Nephron (organoid): ENCODE results near the gene POLG2.

Experiments
- H3K27ac Mint-ChIP-seq, 3 experiments: 2 replicates each; pipeline ENCODE4 v1.8.0; 2020; ENCODE audit warnings: mixed read lengths in 3 of 3, mild to moderate bottlenecking in 2 of 3, moderate library complexity in 1 of 3
- H3K27me3 Mint-ChIP-seq: 2 replicates; pipeline ENCODE4 v1.8.0; 2021; ENCODE audit warnings: low read depth, mild to moderate bottlenecking, moderate library complexity, mixed read lengths
- H3K36me3 Mint-ChIP-seq: 2 replicates; pipeline ENCODE4 v1.8.0; 2020; ENCODE audit warnings: low read depth, mixed read lengths
- H3K4me1 Mint-ChIP-seq: 2 replicates; pipeline ENCODE4 v1.8.0; 2020; ENCODE audit warnings: mixed read lengths
- H3K4me3 Mint-ChIP-seq, 3 experiments: 2 replicates each; pipeline ENCODE4 v1.8.0; 2020; ENCODE audit warnings: mild to moderate bottlenecking in 3 of 3, mixed read lengths in 3 of 3, moderate library complexity in 2 of 3
- H3K9me3 Mint-ChIP-seq: 2 replicates; pipeline ENCODE4 v1.8.0; 2020; ENCODE audit warnings: mixed read lengths
- TF ChIP-seq, protein P1 (sequence below), 3 experiments: fragments of 200-600 bp; sonication (generic); IDR thresholded peaks; one replicate each; pipeline ENCODE4 v1.5.0; 2021; ENCODE audit warnings: antibody characterized with exemption in 3 of 3; ENCODE audit not compliant: unreplicated experiment in 3 of 3

The POLG2 gene

DNA sequence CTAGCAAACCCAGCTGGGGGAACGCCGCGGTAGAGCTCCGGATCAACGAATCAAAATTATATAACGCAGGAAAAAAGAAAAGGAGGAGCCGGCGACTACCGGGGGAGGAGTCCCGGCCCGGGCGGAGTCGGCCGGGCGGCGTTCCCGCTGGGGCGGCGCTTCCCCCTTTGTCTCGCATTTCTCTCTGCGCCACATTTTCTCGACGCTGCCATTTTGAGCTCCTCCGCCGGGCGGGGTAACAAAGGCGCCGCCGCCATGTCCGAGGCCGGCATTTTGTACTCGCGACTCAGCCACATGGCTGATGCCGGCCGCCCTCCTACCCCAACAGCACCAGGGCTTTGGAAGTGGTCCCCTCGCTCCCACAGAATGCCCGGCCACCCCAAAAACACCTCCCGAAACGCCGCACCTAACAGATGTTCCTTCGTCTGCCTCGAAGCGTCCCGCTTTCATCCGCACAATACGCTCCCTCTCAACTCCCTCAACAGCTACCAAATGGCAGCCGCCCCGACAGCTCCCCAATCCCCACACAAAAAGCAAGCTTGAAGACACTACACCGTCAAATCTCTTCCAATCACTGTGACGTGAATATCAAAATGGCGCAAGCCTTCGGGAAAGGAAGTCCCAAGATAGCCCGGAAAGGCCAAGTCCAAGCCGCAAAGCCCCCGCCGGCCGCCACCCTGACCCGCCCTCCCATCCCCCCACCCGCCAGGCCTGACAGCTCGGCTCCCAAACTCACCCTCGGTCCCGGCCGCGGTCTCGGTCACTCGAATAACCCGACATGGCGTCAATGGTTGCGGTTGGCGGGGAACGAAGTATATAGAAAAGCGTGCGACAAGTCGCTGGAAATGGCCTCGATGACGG, 8.7 kb upstream of the POLG2 start:
- Mint-ChIP-seq H3K4me1 (peaks cover 55% of the 10 kb centered on the region), H3K27ac (peak overlapping the region; percentile 100), H3K9me3 (no peaks in the 10 kb centered on the region), H3K4me3 (peak overlapping the region; percentile 97 to 100 (median 99)), H3K36me3 (peaks cover 61% of the 10 kb centered on the region), H3K27me3 (no peaks in the 10 kb centered on the region)
- TF ChIP-seq, protein P1, sequence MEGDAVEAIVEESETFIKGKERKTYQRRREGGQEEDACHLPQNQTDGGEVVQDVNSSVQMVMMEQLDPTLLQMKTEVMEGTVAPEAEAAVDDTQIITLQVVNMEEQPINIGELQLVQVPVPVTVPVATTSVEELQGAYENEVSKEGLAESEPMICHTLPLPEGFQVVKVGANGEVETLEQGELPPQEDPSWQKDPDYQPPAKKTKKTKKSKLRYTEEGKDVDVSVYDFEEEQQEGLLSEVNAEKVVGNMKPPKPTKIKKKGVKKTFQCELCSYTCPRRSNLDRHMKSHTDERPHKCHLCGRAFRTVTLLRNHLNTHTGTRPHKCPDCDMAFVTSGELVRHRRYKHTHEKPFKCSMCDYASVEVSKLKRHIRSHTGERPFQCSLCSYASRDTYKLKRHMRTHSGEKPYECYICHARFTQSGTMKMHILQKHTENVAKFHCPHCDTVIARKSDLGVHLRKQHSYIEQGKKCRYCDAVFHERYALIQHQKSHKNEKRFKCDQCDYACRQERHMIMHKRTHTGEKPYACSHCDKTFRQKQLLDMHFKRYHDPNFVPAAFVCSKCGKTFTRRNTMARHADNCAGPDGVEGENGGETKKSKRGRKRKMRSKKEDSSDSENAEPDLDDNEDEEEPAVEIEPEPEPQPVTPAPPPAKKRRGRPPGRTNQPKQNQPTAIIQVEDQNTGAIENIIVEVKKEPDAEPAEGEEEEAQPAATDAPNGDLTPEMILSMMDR (IDR thresholded peaks at IDR 0.05; ENCODE audit: unreplicated experiment in 3 of 3), result no peak

DNA sequence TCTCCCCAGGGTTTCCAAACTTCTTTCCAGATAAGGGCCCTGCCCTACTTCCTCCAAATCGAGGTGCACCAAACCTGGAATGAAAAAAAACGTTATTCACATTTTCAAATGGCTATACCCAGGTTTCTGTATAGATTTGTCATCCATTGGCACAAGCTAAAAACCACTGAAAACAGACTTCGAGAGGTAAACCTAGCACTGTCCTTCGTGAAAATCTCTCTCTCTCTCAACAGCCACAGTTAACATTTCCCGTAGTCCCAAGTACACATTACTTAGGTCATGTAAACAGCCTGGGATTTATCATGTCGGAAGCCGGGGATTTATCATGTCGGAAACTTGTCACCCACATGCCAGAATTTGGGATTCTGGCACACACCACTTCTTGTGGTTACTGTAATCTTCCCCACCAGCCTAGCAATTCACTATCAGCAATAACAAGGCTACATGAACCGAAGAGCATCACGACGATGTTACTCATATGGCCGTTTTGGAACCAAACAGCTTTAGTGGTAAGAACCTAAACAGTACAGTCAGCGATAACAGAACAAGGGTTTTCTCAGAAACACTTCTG, 8.0 kb upstream of the POLG2 start:
- peak overlapping the region; percentile 100 for H3K27ac Mint-ChIP-seq
- no peaks in the 10 kb centered on the region for H3K9me3 Mint-ChIP-seq
- TF ChIP-seq, protein P1 (IDR thresholded peaks at IDR 0.05; ENCODE audit: unreplicated experiment in 3 of 3), result no peak
- peak overlapping the region; percentile 97 to 100 (median 99) for H3K4me3 Mint-ChIP-seq
- H3K4me1 Mint-ChIP-seq, result peaks cover 59% of the 10 kb centered on the region
- peaks cover 61% of the 10 kb centered on the region for H3K36me3 Mint-ChIP-seq
- H3K27me3 Mint-ChIP-seq, result no peaks in the 10 kb centered on the region

DNA sequence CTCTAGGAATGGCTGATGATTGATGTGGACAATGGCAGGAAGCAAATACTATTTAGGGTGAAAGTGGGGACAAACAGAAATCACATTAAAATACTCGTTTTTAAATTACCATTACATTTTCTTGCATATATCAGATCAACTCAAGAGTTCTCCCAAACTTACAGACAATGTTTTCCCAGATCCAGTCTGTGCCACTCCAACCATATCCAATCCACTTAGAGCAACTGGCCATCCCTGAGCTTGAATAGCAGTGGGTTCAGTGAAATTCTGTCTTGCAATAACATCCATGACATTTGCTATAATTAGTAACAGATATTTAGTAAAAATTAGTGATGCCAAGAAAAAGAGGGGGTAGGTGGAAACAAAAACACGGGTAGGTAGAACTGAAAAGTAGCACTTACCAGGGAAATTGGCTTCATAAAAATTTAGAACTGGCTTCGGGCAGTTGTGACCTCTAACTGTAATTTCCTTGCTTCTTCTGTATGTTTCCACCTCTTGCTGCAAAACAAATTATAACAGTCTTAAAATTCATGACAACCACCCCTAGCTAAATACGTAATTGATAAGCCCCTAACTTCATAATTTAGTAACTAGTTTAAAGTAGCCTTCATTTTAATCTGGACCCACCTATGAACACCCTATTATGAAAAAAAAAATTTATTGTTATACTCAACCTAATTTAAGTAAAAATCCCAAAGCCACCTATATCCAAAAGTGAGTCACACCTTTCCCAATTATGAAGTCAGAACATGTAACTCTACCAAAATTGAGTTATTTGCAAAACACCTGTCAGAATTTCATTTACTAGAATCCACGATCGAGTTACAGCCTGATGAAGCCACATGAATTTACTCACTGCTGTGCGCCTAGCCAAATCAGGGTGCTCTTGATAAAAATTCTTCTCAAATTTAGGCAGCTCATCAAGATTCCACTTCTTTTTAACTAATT, 7.2 kb upstream of the POLG2 start:
- Mint-ChIP-seq H3K4me1 (peaks cover 58% of the 10 kb centered on the region), H3K9me3 (no peaks in the 10 kb centered on the region), H3K27me3 (no peaks in the 10 kb centered on the region), H3K27ac (peak overlapping the region; percentile 100), H3K4me3 (peak overlapping the region; percentile 97 to 100 (median 99)), H3K36me3 (peaks cover 65% of the 10 kb centered on the region)
- TF ChIP-seq, protein P1 (IDR thresholded peaks at IDR 0.05; ENCODE audit: unreplicated experiment in 3 of 3), result no peak

DNA sequence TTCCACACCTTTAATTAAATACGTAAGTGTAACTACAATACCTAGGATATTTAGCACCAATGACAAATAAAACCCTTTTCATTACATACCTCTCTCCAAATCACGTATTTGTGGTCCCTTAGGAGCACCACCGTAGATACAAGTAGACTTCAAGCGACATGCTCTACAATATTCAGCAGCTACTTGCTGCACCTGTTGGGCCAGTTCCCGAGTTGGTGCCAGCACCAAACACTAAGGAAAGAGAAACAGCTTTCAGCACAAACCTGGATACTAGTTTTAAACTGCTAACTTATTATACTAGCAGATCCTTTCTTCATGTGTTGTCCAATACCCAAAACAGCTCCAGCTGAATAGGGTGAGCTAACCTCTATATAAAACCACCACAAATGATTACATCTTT, 6.5 kb upstream of the POLG2 start:
- Mint-ChIP-seq H3K9me3 (no peaks in the 10 kb centered on the region), H3K27me3 (no peaks in the 10 kb centered on the region), H3K27ac (peak overlapping the region in 1 of 3 experiments; percentile 100), H3K4me3 (peak overlapping the region; percentile 18 to 99 (median 52)), H3K4me1 (peaks cover 54% of the 10 kb centered on the region), H3K36me3 (peaks cover 67% of the 10 kb centered on the region)
- TF ChIP-seq, protein P1 (IDR thresholded peaks at IDR 0.05; ENCODE audit: unreplicated experiment in 3 of 3), result no peak

DNA sequence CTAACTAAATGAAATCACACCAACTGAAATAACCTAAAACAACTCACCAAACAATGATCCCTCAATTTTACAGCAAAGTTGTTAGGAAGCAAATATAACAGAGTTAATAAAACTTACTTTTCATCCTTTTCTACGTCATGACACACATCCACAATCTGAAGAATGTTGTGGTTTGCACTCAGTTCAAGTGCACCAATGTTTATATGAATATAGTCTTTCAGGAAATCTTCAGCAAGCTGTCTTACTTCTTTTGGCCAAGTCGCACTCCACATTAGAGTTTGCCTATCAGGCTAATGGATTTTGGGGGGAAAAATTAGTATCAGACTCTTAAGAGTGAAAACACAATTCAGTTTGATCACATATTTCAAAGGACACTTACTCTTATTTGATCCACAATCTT, 6.0 kb upstream of the POLG2 start:
- H3K4me3 Mint-ChIP-seq, result peak overlapping the region; percentile 56 to 75 (median 71)
- no peaks in the 10 kb centered on the region for H3K9me3 Mint-ChIP-seq
- no peak overlapping the region for H3K27ac Mint-ChIP-seq
- H3K36me3 Mint-ChIP-seq, result peaks cover 72% of the 10 kb centered on the region
- H3K4me1 Mint-ChIP-seq, result peaks cover 54% of the 10 kb centered on the region
- H3K27me3 Mint-ChIP-seq, result no peaks in the 10 kb centered on the region
- TF ChIP-seq, protein P1 (IDR thresholded peaks at IDR 0.05; ENCODE audit: unreplicated experiment in 3 of 3), result no peak
